Mesothelial cell of epicardium (in vitro differentiated cells): ENCODE measurements around the gene SLC1A4. TPM values are rescaled to one million over a fixed set of nuclear protein-coding genes. Genes with fewer than 3 reads are reported as not detected.
"Not testable (repeated sequence)": the region's sequence is repeated elsewhere in the genome, so short reads cannot be mapped to it uniquely, and the experiment has no call there.

Experiments
- DNase-seq, 2 experiments: peaks; one replicate each; pipeline ENCODE4 v3.0.0; 2021; ENCODE audit warnings: low spot score in 2 of 2; ENCODE audit not compliant: unreplicated experiment in 2 of 2
- H3K27ac Mint-ChIP-seq: 2 replicates; pipeline ENCODE4 v1.8.0; 2021; ENCODE audit warnings: mixed read lengths
- H3K27me3 Mint-ChIP-seq: 2 replicates; pipeline ENCODE4 v1.8.0; 2021; ENCODE audit warnings: low read depth, mixed read lengths
- H3K36me3 Mint-ChIP-seq: 2 replicates; pipeline ENCODE4 v1.8.0; 2021; ENCODE audit warnings: mixed read lengths
- H3K4me1 Mint-ChIP-seq: 2 replicates; pipeline ENCODE4 v1.8.0; 2021; ENCODE audit warnings: mixed read lengths
- H3K4me3 Mint-ChIP-seq: 2 replicates; pipeline ENCODE4 v1.8.0; 2021; ENCODE audit warnings: mild to moderate bottlenecking, moderate library complexity, mixed read lengths
- H3K9me3 Mint-ChIP-seq: 2 replicates; pipeline ENCODE4 v1.8.0; 2021; ENCODE audit warnings: mixed read lengths
- CTCF ChIP-seq: fragments of 200-600 bp; sonication (generic); IDR thresholded peaks from one replicate; pipeline ENCODE4 v1.5.0; 2021; ENCODE audit warnings: antibody characterized with exemption; ENCODE audit not compliant: unreplicated experiment
- total RNA-seq: library from RNA; stranded (reverse); gene quantifications from 3 replicates; pipeline ENCODE4 v1.2.1, GENCODE V29; 2021

Gene SLC1A4
- total RNA-seq, 1 donor from 2014 or later = 5.3 TPM

GRCh38 chr2:65015731-65016130 is 26.5 kb downstream of the SLC1A4 start:
- Mint-ChIP-seq H3K36me3 (peaks cover 7% of the 10 kb centered on the region), H3K4me1 (no peaks in the 10 kb centered on the region), H3K27ac (no peak overlapping the region), H3K4me3 (no peak overlapping the region), H3K27me3 (no peaks in the 10 kb centered on the region), H3K9me3 (no peaks in the 10 kb centered on the region)
- TF ChIP-seq CTCF = no peak
- DNase-seq = no peak

- Mint-ChIP-seq H3K27me3 (no peaks in the 10 kb centered on the region), H3K36me3 (peaks cover 7% of the 10 kb centered on the region), H3K9me3 (no peaks in the 10 kb centered on the region), H3K27ac (no peak overlapping the region), H3K4me3 (no peak overlapping the region), H3K4me1 (peaks cover 3% of the 10 kb centered on the region)
- no peak for DNase-seq
- no peak for TF ChIP-seq CTCF
Measured at GRCh38 chr2:65016789-65017188, 27.6 kb downstream of the SLC1A4 start.

GRCh38 chr2:65017335-65017734 is 28.1 kb downstream of the SLC1A4 start:
- no peak for TF ChIP-seq CTCF
- peaks cover 7% of the 10 kb centered on the region for H3K36me3 Mint-ChIP-seq
- DNase-seq = no peak
- H3K4me3 Mint-ChIP-seq = no peak overlapping the region
- no peak overlapping the region for H3K27ac Mint-ChIP-seq
- H3K9me3 Mint-ChIP-seq = no peaks in the 10 kb centered on the region
- H3K27me3 Mint-ChIP-seq = no peaks in the 10 kb centered on the region
- H3K4me1 Mint-ChIP-seq = peaks cover 3% of the 10 kb centered on the region

GRCh38 chr2:65018141-65018582 is 29.0 kb downstream of the SLC1A4 start:
- H3K4me3 Mint-ChIP-seq = no peak overlapping the region
- no peak overlapping the region for H3K27ac Mint-ChIP-seq
- no peaks in the 10 kb centered on the region for H3K27me3 Mint-ChIP-seq
- no peak for DNase-seq
- H3K4me1 Mint-ChIP-seq = peaks cover 3% of the 10 kb centered on the region
- peaks cover 6% of the 10 kb centered on the region for H3K36me3 Mint-ChIP-seq
- no peak for TF ChIP-seq CTCF
- no peaks in the 10 kb centered on the region for H3K9me3 Mint-ChIP-seq

- peaks cover 4% of the 10 kb centered on the region for H3K36me3 Mint-ChIP-seq
- H3K4me1 Mint-ChIP-seq = peaks cover 3% of the 10 kb centered on the region
- no peaks in the 10 kb centered on the region for H3K27me3 Mint-ChIP-seq
- H3K9me3 Mint-ChIP-seq = no peaks in the 10 kb centered on the region
- H3K27ac Mint-ChIP-seq = no peak overlapping the region
- TF ChIP-seq CTCF = no peak
- no peak for DNase-seq
- H3K4me3 Mint-ChIP-seq = no peak overlapping the region
Measured at GRCh38 chr2:65019010-65019409, 29.8 kb downstream of the SLC1A4 start.

GRCh38 chr2:65019675-65020195 is 30.5 kb downstream of the SLC1A4 start:
- H3K4me1 Mint-ChIP-seq = peaks cover 3% of the 10 kb centered on the region
- H3K27me3 Mint-ChIP-seq = no peaks in the 10 kb centered on the region
- no peak overlapping the region for H3K4me3 Mint-ChIP-seq
- no peaks in the 10 kb centered on the region for H3K9me3 Mint-ChIP-seq
- no peak for DNase-seq
- peaks cover 4% of the 10 kb centered on the region for H3K36me3 Mint-ChIP-seq
- H3K27ac Mint-ChIP-seq = no peak overlapping the region
- no peak for TF ChIP-seq CTCF

- not testable (repeated sequence) for H3K4me1 Mint-ChIP-seq, DNase-seq, H3K9me3 Mint-ChIP-seq, H3K27ac Mint-ChIP-seq, H3K4me3 Mint-ChIP-seq, H3K27me3 Mint-ChIP-seq, H3K36me3 Mint-ChIP-seq
Measured at GRCh38 chr2:65020251-65020650, 31.1 kb downstream of the SLC1A4 start.
